ENCODE data around the gene AMPH.

Gene AMPH

GRCh38 chr7:38375453-38375852 lies 255.7 kb downstream of the AMPH start:
- H3K27ac ChIP-seq (ENCODE audit: low read length): no peak overlapping the region
- H3K27me3 ChIP-seq (ENCODE audit: low read depth, low read length): peaks cover 7% of the 10 kb centered on the region; the same call in 1 of the 2 replicates
- no peak overlapping the region for H3K4me3 ChIP-seq (ENCODE audit: low read length)
- peaks cover 8% of the 10 kb centered on the region for H3K4me1 ChIP-seq (ENCODE audit: low read length)
- TF ChIP-seq, protein P1, sequence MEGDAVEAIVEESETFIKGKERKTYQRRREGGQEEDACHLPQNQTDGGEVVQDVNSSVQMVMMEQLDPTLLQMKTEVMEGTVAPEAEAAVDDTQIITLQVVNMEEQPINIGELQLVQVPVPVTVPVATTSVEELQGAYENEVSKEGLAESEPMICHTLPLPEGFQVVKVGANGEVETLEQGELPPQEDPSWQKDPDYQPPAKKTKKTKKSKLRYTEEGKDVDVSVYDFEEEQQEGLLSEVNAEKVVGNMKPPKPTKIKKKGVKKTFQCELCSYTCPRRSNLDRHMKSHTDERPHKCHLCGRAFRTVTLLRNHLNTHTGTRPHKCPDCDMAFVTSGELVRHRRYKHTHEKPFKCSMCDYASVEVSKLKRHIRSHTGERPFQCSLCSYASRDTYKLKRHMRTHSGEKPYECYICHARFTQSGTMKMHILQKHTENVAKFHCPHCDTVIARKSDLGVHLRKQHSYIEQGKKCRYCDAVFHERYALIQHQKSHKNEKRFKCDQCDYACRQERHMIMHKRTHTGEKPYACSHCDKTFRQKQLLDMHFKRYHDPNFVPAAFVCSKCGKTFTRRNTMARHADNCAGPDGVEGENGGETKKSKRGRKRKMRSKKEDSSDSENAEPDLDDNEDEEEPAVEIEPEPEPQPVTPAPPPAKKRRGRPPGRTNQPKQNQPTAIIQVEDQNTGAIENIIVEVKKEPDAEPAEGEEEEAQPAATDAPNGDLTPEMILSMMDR (IDR thresholded peaks at IDR 0.05; ENCODE audit: low read depth, low read length): no peak
- no peak for TF ChIP-seq EZH2phosphoT487 (IDR thresholded peaks at IDR 0.05; ENCODE audit: low read depth)
- no peak overlapping the region for H3K4me2 ChIP-seq (ENCODE audit: low read length)
- no peak overlapping the region for H2AFZ ChIP-seq (ENCODE audit: low read depth, low read length)
- no peaks in the 10 kb centered on the region for H3K79me2 ChIP-seq (ENCODE audit: low read length)
- H4K20me1 ChIP-seq (ENCODE audit: insufficient read depth, low read length): no peaks in the 10 kb centered on the region
- H3K9me3 ChIP-seq (ENCODE audit: insufficient read depth, low read length): no peaks in the 10 kb centered on the region
- H3K9ac ChIP-seq (ENCODE audit: low read length): no peak overlapping the region
- no peaks in the 10 kb centered on the region for H3K36me3 ChIP-seq (replicated peaks; ENCODE audit: low read depth, low read length)

- Histone ChIP-seq H3K4me1 (ENCODE audit: low read length) (peaks cover 10% of the 10 kb centered on the region), H3K9me3 (ENCODE audit: insufficient read depth, low read length) (no peaks in the 10 kb centered on the region), H3K27ac (ENCODE audit: low read length) (no peak overlapping the region), H3K4me2 (ENCODE audit: low read length) (0 out of 2 replicates have a peak overlapping the region, but pooled peaks have one; percentile 27), H2AFZ (ENCODE audit: low read depth, low read length) (no peak overlapping the region), H3K27me3 (ENCODE audit: low read depth, low read length) (peaks cover 7% of the 10 kb centered on the region; the same call in 1 of the 2 replicates), H3K9ac (ENCODE audit: low read length) (no peak overlapping the region), H3K79me2 (ENCODE audit: low read length) (no peaks in the 10 kb centered on the region), H3K4me3 (ENCODE audit: low read length) (no peak overlapping the region), H3K36me3 (replicated peaks; ENCODE audit: low read depth, low read length) (no peaks in the 10 kb centered on the region), H4K20me1 (ENCODE audit: insufficient read depth, low read length) (no peaks in the 10 kb centered on the region)
- TF ChIP-seq, protein P1 (IDR thresholded peaks at IDR 0.05; ENCODE audit: low read depth, low read length): peak; percentile 80
- TF ChIP-seq EZH2phosphoT487 (IDR thresholded peaks at IDR 0.05; ENCODE audit: low read depth): no peak
Observed at GRCh38 chr7:38374507-38374906, 256.7 kb downstream of the AMPH start.

- no peak overlapping the region for H3K4me3 ChIP-seq (ENCODE audit: low read length)
- H3K9me3 ChIP-seq (ENCODE audit: insufficient read depth, low read length): no peaks in the 10 kb centered on the region
- H3K36me3 ChIP-seq (replicated peaks; ENCODE audit: low read depth, low read length): no peaks in the 10 kb centered on the region
- no peaks in the 10 kb centered on the region for H3K27me3 ChIP-seq (ENCODE audit: low read depth, low read length)
- no peak for TF ChIP-seq EZH2phosphoT487 (IDR thresholded peaks at IDR 0.05; ENCODE audit: low read depth)
- TF ChIP-seq, protein P1 (IDR thresholded peaks at IDR 0.05; ENCODE audit: low read depth, low read length): no peak
- H3K79me2 ChIP-seq (ENCODE audit: low read length): no peaks in the 10 kb centered on the region
- peaks cover 17% of the 10 kb centered on the region for H3K4me1 ChIP-seq (ENCODE audit: low read length)
- H2AFZ ChIP-seq (ENCODE audit: low read depth, low read length): no peak overlapping the region
- no peak overlapping the region for H3K4me2 ChIP-seq (ENCODE audit: low read length)
- H4K20me1 ChIP-seq (ENCODE audit: insufficient read depth, low read length): no peaks in the 10 kb centered on the region
- H3K9ac ChIP-seq (ENCODE audit: low read length): no peak overlapping the region
- H3K27ac ChIP-seq (ENCODE audit: low read length): no peak overlapping the region
Observed at GRCh38 chr7:38373155-38373554, 258.0 kb downstream of the AMPH start.

DNA sequence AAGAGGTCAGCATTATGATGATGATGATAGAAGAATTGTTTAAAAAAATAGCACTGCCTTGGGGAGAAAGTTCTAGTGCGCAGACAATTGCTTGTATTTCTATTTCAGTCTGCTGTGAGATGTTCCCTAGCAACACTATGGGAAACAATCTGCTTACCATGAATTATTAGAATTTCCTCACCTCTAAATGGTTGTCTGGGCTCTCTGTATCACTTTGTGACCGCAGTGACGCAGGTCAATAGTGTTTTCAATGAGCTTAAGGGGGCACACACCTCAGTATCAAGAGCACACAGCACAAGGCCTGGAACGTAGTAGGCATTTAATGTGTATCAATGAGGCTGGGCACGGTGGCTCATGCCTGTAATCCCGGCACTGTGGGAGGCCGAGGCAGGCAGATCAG lies 258.9 kb downstream of the AMPH start:
- Histone ChIP-seq H3K79me2 (ENCODE audit: low read length) (no peaks in the 10 kb centered on the region), H3K36me3 (replicated peaks; ENCODE audit: low read depth, low read length) (no peaks in the 10 kb centered on the region)

More for the DNA sequence above, 258.9 kb downstream of the AMPH start:
- no peaks in the 10 kb centered on the region for H3K27me3 ChIP-seq (ENCODE audit: low read depth, low read length)
- TF ChIP-seq, protein P1 (IDR thresholded peaks at IDR 0.05; ENCODE audit: low read depth, low read length): no peak
- no peak for TF ChIP-seq EZH2phosphoT487 (IDR thresholded peaks at IDR 0.05; ENCODE audit: low read depth)
- peaks cover 26% of the 10 kb centered on the region for H3K4me1 ChIP-seq (ENCODE audit: low read length)
- H3K27ac ChIP-seq (ENCODE audit: low read length): no peak overlapping the region
- no peaks in the 10 kb centered on the region for H3K9me3 ChIP-seq (ENCODE audit: insufficient read depth, low read length)
- H3K9ac ChIP-seq (ENCODE audit: low read length): no peak overlapping the region
- no peak overlapping the region for H3K4me3 ChIP-seq (ENCODE audit: low read length)
- H2AFZ ChIP-seq (ENCODE audit: low read depth, low read length): 0 out of 2 replicates have a peak overlapping the region, but pooled peaks have one; percentile 82
- H4K20me1 ChIP-seq (ENCODE audit: insufficient read depth, low read length): no peaks in the 10 kb centered on the region
- no peak overlapping the region; the same call in 1 of the 2 replicates for H3K4me2 ChIP-seq (ENCODE audit: low read length)
